ENCODE results near the gene C5orf58. TPM values are rescaled to one million over a fixed set of nuclear protein-coding genes. Genes with fewer than 3 reads are reported as not detected.

The C5orf58 gene
- total and polyA plus RNA-seq, 2 donors (not counting 1 experiment from before 2014, with no cell fraction given): not detected

DNA sequence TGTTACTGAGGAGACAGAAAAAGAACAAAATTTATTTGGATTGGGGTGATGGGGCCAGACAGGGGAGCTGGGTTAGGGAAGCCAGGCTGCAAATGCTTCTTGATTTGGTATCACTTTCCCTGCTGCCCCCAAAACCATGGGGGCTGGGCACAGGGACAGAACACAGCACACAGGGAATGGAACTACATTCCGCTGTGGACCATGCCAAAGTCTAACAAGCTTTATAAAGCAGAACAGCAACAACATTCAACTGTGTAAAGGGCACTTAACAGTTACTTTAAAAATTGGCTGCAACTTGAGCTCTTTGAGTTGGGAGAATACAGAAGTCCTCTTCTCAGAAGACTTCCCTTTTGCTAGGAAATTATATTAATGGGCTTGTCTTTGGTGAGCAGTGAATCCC lies 23.8 kb downstream of the C5orf58 start:
- H3K9ac ChIP-seq (ENCODE audit: low read length): no peak overlapping the region
- ChIA-PET POLR2A (no interaction called here), CTCF (interaction anchor here (0.6 to 1.0 kb wide), 2 partner anchors 17 to 20 kb away, joined by 3 read pairs; no protein-coding TSS in a partner anchor)
- TF ChIP-seq, protein P1, sequence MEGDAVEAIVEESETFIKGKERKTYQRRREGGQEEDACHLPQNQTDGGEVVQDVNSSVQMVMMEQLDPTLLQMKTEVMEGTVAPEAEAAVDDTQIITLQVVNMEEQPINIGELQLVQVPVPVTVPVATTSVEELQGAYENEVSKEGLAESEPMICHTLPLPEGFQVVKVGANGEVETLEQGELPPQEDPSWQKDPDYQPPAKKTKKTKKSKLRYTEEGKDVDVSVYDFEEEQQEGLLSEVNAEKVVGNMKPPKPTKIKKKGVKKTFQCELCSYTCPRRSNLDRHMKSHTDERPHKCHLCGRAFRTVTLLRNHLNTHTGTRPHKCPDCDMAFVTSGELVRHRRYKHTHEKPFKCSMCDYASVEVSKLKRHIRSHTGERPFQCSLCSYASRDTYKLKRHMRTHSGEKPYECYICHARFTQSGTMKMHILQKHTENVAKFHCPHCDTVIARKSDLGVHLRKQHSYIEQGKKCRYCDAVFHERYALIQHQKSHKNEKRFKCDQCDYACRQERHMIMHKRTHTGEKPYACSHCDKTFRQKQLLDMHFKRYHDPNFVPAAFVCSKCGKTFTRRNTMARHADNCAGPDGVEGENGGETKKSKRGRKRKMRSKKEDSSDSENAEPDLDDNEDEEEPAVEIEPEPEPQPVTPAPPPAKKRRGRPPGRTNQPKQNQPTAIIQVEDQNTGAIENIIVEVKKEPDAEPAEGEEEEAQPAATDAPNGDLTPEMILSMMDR (IDR thresholded peaks at IDR 0.05): no peak
- TF ChIP-seq EZH2 (IDR thresholded peaks at IDR 0.05; ENCODE audit: borderline replicate concordance, insufficient read depth, low read depth, low read length, poor library complexity, severe bottlenecking): no peak
- intact Hi-C loops (cut with micrococcal nuclease): no loop called here
- Mint-ChIP-seq H3K27ac (no peak overlapping the region), H3K4me1 (peaks cover 11% of the 10 kb centered on the region), H3K27me3 (no peaks in the 10 kb centered on the region), H3K9me3 (ENCODE audit: insufficient read depth) (no peaks in the 10 kb centered on the region), H3K4me3 (no peak overlapping the region)
- DNase-seq (no peak), ATAC-seq (ENCODE audit: low read depth) (no peak)
- H3K79me2 ChIP-seq (ENCODE audit: control insufficient read depth, insufficient read depth, low read length): no peaks in the 10 kb centered on the region
- WGBS (ENCODE audit: insufficient coverage): no CpG with 5 or more reads among the region's 1 CpG
- H3K27ac ChIP-seq (ENCODE audit: low read length in 2 of 2): no peak overlapping the region
- H3K4me1 ChIP-seq (ENCODE audit: control insufficient read depth in 2 of 2, insufficient read depth in 2 of 2, low read length in 2 of 2): peaks cover 0 to 4% of the 10 kb centered on the region in 2 donors
- no peak overlapping the region for H3K4me2 ChIP-seq (replicated peaks; ENCODE audit: low read depth, low read length, poor library complexity, severe bottlenecking)
- H2AFZ ChIP-seq (ENCODE audit: insufficient read depth, low read depth, low read length, poor library complexity, severe bottlenecking): no peak overlapping the region
- no peaks in the 10 kb centered on the region for H3K9me3 ChIP-seq (ENCODE audit: control extremely low read depth in 1 of 3, control insufficient read depth in 2 of 3, insufficient read depth in 1 of 3, low read length in 2 of 3)
- no peaks in the 10 kb centered on the region for H4K20me1 ChIP-seq (ENCODE audit: control insufficient read depth, insufficient read depth, low read length, poor library complexity, severe bottlenecking)
- H3K36me3 ChIP-seq (replicated peaks in 1 of 2; ENCODE audit: control extremely low read depth in 1 of 2, control insufficient read depth in 1 of 2, extremely low read depth in 1 of 2, insufficient read depth in 2 of 2, low read length in 1 of 2): peaks cover 1 to 10% of the 10 kb centered on the region in 2 experiments
- H3K27me3 ChIP-seq (replicated peaks in 1 of 4; ENCODE audit: control extremely low read depth in 1 of 4, control insufficient read depth in 3 of 4, insufficient read depth in 4 of 4, low read length in 3 of 4): no peaks in the 10 kb centered on the region
- no peak overlapping the region for H3K4me3 ChIP-seq (ENCODE audit: control extremely low read depth in 1 of 5, extremely low read depth in 1 of 5, insufficient read depth in 1 of 5, low read depth in 2 of 5, low read length in 4 of 5)

DNA sequence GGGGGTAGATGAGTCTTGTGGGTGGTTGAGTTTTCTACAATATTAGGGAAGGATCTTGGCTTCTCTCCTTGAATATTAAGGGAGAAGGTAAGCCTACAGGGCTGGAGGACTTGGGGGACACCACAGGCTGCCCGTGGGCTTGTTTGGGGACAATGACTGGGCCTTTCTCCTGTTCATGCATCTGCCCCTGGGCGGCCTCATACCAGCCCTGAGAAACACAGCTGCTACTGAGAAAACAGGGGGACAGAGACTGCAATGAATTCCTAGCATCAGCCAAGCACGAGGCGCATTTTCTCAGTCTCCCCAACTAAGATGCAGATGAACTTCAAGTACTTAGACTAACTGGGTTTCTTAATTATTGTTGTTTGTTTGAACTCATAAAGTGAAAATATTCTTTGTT lies 24.6 kb downstream of the C5orf58 start:
- 100% methylated on average over 1 of the region's 4 CpGs for WGBS (ENCODE audit: insufficient coverage)
- H3K27ac Mint-ChIP-seq: no peak overlapping the region
- Histone ChIP-seq H3K4me2 (replicated peaks; ENCODE audit: low read depth, low read length, poor library complexity, severe bottlenecking) (no peak overlapping the region), H3K27me3 (replicated peaks in 1 of 4; ENCODE audit: control extremely low read depth in 1 of 4, control insufficient read depth in 3 of 4, insufficient read depth in 4 of 4, low read length in 3 of 4) (no peaks in the 10 kb centered on the region), H3K9ac (ENCODE audit: low read length) (no peak overlapping the region), H4K20me1 (ENCODE audit: control insufficient read depth, insufficient read depth, low read length, poor library complexity, severe bottlenecking) (no peaks in the 10 kb centered on the region), H3K4me3 (ENCODE audit: control extremely low read depth in 1 of 5, extremely low read depth in 1 of 5, insufficient read depth in 1 of 5, low read depth in 2 of 5, low read length in 4 of 5) (no peak overlapping the region), H3K27ac (ENCODE audit: low read length in 2 of 2) (no peak overlapping the region), H3K9me3 (ENCODE audit: control extremely low read depth in 1 of 3, control insufficient read depth in 2 of 3, insufficient read depth in 1 of 3, low read length in 2 of 3) (no peaks in the 10 kb centered on the region), H3K79me2 (ENCODE audit: control insufficient read depth, insufficient read depth, low read length) (no peaks in the 10 kb centered on the region), H3K36me3 (replicated peaks in 1 of 2; ENCODE audit: control extremely low read depth in 1 of 2, control insufficient read depth in 1 of 2, extremely low read depth in 1 of 2, insufficient read depth in 2 of 2, low read length in 1 of 2) (peaks cover 1 to 12% of the 10 kb centered on the region in 2 experiments), H3K4me1 (ENCODE audit: control insufficient read depth in 2 of 2, insufficient read depth in 2 of 2, low read length in 2 of 2) (peaks cover 0 to 4% of the 10 kb centered on the region in 2 donors), H2AFZ (ENCODE audit: insufficient read depth, low read depth, low read length, poor library complexity, severe bottlenecking) (no peak overlapping the region)
- H3K9me3 Mint-ChIP-seq (ENCODE audit: insufficient read depth): no peaks in the 10 kb centered on the region
- intact Hi-C loops (cut with micrococcal nuclease): no loop called here
- ChIA-PET CTCF (interaction anchor here (1.0 kb wide), 1 partner anchor 21 kb away, joined by 3 read pairs; no protein-coding TSS in a partner anchor), POLR2A (no interaction called here)
- DNase-seq (no peak), ATAC-seq (ENCODE audit: low read depth) (no peak)
- H3K4me1 Mint-ChIP-seq: peaks cover 11% of the 10 kb centered on the region
- no peak overlapping the region for H3K4me3 Mint-ChIP-seq
- H3K27me3 Mint-ChIP-seq: no peaks in the 10 kb centered on the region
- TF ChIP-seq EZH2 (IDR thresholded peaks at IDR 0.05; ENCODE audit: borderline replicate concordance, insufficient read depth, low read depth, low read length, poor library complexity, severe bottlenecking): no peak
- TF ChIP-seq, protein P1 (IDR thresholded peaks at IDR 0.05): no peak

Data from B cell (primary cell).